GM10248 (cell line): ENCODE data around the gene LAMA3.

Source experiments
- CTCF ChIA-PET: fragments of 300-600 bp; sonication (Branson Sonifier 250); formaldehyde crosslinking; extraction: SDS; loops from one replicate; lab custom pipeline; 2021; ENCODE audit warnings: antibody characterized with exemption; lab: Yijun Ruan, JAX
- POLR2A ChIA-PET: fragments of 350-650 bp; sonication (Branson Sonifier 250); formaldehyde crosslinking; extraction: SDS; loops from one replicate; lab custom pipeline; 2020; ENCODE audit warnings: antibody characterized with exemption; lab: Yijun Ruan, JAX
- DNase-seq: peaks from one replicate; pipeline ENCODE4 v3.0.0; 2012; ENCODE audit errors: extremely low spot score
- TF ChIP-seq, protein P1 (sequence below): IDR thresholded peaks from 2 replicates; pipeline ENCODE4 v1.5.1; 2012; ENCODE audit warnings: mild to moderate bottlenecking, low read depth; ENCODE audit errors: extremely low read depth, missing control alignments, control extremely low read depth

Gene LAMA3

DNA sequence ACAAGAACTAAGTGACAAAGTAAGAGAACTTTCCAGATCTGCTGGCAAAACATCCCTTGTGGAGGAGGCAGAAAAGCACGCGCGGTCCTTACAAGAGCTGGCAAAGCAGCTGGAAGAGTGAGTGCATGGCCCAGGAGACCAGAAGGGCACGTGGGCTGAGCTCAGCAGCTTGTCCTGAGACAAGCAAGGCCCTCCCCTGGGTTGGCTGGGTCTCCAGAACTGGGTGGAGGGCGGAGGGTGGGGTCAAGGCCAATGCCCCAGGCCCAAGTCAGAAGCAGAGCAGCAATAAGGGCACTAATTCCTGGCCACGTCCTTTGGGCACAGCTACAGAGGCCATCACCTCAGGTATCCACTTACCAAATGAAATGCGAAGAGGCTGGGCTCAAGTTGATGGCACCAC lies 214.7 kb downstream of the LAMA3 start:
- POLR2A ChIA-PET, result no interaction called here
- TF ChIP-seq, protein P1, sequence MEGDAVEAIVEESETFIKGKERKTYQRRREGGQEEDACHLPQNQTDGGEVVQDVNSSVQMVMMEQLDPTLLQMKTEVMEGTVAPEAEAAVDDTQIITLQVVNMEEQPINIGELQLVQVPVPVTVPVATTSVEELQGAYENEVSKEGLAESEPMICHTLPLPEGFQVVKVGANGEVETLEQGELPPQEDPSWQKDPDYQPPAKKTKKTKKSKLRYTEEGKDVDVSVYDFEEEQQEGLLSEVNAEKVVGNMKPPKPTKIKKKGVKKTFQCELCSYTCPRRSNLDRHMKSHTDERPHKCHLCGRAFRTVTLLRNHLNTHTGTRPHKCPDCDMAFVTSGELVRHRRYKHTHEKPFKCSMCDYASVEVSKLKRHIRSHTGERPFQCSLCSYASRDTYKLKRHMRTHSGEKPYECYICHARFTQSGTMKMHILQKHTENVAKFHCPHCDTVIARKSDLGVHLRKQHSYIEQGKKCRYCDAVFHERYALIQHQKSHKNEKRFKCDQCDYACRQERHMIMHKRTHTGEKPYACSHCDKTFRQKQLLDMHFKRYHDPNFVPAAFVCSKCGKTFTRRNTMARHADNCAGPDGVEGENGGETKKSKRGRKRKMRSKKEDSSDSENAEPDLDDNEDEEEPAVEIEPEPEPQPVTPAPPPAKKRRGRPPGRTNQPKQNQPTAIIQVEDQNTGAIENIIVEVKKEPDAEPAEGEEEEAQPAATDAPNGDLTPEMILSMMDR, result no peak
- DNase-seq, result no peak
- CTCF ChIA-PET, result interaction anchor here (1.3 to 1.6 kb wide), 2 partner anchors 14 to 186 kb away, joined by 3 to 4 read pairs; no protein-coding TSS in a partner anchor

DNA sequence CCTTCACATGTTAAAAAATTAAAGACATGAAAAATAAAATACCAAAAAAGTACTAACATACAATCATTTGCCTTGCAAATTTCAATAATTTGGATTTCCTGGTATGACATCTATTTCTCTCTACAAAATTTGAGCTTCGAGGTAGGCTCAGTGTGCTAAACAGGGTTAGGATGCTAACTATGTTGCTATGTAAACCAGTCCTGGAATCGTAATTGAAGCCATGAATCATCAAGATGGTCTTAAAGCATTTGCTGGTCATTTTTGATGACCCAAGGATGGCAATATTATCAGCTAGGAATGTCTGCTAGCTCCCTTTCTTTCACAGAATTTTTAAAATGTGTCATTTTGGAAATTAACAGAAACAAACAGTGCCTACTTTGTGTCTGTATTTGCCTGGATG lies 217.4 kb downstream of the LAMA3 start:
- CTCF ChIA-PET, result interaction anchor here (1.0 to 1.1 kb wide), 2 partner anchors 9 to 12 kb away, joined by 4 to 6 read pairs; no protein-coding TSS in a partner anchor
- TF ChIP-seq, protein P1, result no peak
- POLR2A ChIA-PET, result no interaction called here
- no peak for DNase-seq

DNA sequence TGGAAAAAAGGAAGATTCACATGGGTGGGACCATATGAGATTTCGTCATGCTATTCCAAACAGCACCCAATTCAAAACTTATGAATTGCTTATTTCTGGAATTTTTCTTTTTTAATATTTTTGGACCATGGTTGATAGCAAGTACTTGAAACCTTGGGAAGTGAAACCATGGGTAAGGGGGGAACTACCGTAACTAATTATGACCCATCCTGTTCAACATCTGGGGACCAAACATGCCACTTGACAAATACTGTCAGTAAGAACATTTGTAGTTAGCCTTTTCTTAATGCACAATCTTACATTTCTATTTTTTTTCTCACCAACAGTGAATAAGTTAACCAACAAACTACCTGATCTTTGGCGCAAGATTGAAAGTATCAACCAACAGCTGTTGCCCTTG lies 219.6 kb downstream of the LAMA3 start:
- ChIA-PET POLR2A (no interaction called here), CTCF (no interaction called here)
- TF ChIP-seq, protein P1, result no peak

DNA sequence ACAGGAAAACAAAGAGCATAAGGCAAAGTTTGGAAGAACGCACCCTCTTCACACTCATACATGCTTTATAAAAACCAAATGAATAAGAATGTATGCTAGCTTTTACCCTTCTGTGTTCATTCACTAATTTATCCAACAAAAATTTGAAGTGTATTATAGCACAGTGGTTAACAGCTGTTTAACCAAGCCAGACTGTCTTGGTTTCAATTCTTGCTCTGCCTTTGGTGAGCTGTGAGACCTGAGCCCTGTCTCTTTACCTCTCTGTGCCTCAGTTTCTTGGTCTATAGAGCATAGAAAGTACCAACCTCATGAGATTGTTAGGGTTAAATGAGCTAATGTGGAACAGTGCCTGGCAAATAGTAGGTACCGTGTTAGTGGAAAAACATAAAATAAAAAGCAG lies 220.8 kb downstream of the LAMA3 start:
- DNase-seq, result no peak
- CTCF ChIA-PET, result interaction anchor here (1.1 kb wide), 1 partner anchor 9 kb away, joined by 11 read pairs; no protein-coding TSS in a partner anchor
- TF ChIP-seq, protein P1, result no peak
- POLR2A ChIA-PET, result no interaction called here

More for the DNA sequence above, 219.6 kb downstream of the LAMA3 start:
- DNase-seq, result no peak

DNA sequence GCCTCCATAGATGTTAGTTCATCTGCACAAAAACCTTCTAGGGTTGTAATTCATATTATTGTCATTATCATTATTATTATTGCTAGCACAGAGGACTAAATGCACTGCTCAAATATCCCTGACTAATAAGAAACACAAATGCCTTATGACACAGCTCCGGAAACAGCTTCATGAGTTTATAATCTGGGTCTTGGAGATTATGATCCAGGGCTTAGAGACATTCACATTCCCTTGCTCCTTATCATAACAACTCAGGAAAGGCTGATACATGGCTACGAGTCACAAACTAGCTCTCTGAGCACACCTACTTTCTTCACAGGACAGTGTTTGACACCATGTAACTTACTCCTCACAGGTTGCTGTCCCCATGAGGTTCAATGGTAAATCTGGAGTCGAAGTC lies 223.1 kb downstream of the LAMA3 start:
- no peak for DNase-seq
- POLR2A ChIA-PET, result no interaction called here
- TF ChIP-seq, protein P1, result no peak
- CTCF ChIA-PET, result interaction anchor here (0.9 to 1.1 kb wide), 2 partner anchors 21 to 60 kb away, joined by 3 read pairs; no protein-coding TSS in a partner anchor

DNA sequence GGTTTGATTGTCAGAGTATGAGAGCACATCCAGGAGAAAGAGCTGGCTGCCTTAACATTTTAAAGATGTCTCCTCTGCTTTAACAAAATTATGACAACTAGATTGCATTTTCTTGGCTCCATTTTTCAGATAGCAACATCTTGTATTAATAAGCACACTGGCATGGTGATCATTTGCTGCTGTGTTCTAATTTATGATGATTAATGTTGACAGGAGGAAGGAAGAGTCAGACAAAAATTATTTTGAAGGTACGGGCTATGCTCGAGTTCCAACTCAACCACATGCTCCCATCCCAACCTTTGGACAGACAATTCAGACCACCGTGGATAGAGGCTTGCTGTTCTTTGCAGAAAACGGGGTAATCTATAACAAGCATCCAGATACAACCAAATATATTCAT lies 227.1 kb downstream of the LAMA3 start:
- TF ChIP-seq, protein P1, result no peak
- POLR2A ChIA-PET, result no interaction called here
- no peak for DNase-seq
- CTCF ChIA-PET, result no interaction called here
